ENCODE data around the gene OBP2A. TPM values are rescaled to one million over a fixed set of nuclear protein-coding genes. Genes with fewer than 3 reads are reported as not detected.

The OBP2A gene
- total RNA-seq, 1 experiment from 2014 or later = not detected

DNA sequence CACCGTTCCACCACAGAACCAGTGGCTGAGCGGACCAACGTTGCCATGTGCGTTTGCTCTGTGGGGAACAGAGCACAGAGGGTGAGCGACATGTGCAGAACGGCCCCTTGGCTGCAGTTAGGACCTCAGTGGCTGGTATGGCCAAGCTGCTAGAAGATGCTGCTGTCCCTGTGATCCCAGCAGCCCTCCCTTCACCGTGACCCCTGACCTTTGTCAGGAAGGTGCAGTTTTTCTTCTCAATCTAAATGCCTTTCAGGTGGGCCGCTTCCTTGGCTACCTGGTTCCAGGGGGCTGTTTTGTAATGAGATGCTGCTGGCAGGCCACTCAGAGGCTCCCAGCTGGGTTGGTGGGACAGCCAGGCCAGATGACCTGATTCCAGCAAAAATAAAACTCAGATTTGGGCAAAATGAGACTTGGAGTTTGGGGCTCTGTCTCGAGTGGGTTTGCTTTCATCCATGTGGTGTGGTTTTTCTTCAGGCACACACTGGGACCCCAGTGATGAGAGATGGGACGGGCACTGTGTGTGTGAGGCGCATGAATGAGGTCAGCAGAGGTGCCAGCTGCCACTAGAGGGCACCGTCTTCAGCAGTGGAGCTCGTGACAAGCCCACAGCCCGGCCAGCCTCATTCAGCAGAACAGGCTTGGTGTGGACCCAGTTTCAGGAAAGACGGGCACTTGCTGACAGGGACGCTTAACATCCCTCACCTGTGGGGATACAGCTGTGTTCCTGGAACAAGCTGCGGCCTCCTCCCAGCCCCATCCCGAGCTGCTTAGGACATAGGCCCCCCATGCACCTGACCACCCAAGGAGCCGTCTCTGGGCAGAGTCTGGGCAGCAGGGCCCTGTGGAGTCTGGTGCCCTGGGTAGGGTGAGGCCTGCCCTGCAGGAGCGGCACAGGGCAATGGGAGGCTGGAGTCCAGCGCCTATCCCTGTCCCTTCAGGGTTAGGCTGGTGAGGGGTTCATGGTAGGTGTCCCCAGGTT, 41.4 kb upstream of the OBP2A start:
- TF ChIP-seq, protein P1, sequence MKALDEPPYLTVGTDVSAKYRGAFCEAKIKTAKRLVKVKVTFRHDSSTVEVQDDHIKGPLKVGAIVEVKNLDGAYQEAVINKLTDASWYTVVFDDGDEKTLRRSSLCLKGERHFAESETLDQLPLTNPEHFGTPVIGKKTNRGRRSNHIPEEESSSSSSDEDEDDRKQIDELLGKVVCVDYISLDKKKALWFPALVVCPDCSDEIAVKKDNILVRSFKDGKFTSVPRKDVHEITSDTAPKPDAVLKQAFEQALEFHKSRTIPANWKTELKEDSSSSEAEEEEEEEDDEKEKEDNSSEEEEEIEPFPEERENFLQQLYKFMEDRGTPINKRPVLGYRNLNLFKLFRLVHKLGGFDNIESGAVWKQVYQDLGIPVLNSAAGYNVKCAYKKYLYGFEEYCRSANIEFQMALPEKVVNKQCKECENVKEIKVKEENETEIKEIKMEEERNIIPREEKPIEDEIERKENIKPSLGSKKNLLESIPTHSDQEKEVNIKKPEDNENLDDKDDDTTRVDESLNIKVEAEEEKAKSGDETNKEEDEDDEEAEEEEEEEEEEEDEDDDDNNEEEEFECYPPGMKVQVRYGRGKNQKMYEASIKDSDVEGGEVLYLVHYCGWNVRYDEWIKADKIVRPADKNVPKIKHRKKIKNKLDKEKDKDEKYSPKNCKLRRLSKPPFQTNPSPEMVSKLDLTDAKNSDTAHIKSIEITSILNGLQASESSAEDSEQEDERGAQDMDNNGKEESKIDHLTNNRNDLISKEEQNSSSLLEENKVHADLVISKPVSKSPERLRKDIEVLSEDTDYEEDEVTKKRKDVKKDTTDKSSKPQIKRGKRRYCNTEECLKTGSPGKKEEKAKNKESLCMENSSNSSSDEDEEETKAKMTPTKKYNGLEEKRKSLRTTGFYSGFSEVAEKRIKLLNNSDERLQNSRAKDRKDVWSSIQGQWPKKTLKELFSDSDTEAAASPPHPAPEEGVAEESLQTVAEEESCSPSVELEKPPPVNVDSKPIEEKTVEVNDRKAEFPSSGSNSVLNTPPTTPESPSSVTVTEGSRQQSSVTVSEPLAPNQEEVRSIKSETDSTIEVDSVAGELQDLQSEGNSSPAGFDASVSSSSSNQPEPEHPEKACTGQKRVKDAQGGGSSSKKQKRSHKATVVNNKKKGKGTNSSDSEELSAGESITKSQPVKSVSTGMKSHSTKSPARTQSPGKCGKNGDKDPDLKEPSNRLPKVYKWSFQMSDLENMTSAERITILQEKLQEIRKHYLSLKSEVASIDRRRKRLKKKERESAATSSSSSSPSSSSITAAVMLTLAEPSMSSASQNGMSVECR (CRISPR knock-in tag; IDR thresholded peaks at IDR 0.05; ENCODE audit: borderline replicate concordance) = 0 out of 2 replicates have a peak, but pooled peaks have one; percentile 39
- TF ChIP-seq JAZF1 (CRISPR knock-in tag; IDR thresholded peaks at IDR 0.05) = no peak
- TF ChIP-seq IRF2 (CRISPR knock-in tag; IDR thresholded peaks at IDR 0.05; ENCODE audit: borderline replicate concordance, low read depth) = no peak
- no peak for TF ChIP-seq TEAD1 (CRISPR knock-in tag; IDR thresholded peaks at IDR 0.05)
- no peak for TF ChIP-seq MYBL2 (CRISPR knock-in tag; IDR thresholded peaks at IDR 0.05)
- TF ChIP-seq NR3C1 (CRISPR knock-in tag; conservative IDR thresholded peaks at IDR 0.05; ENCODE audit: low read depth) = no peak
- TF ChIP-seq TP53 (CRISPR knock-in tag; IDR thresholded peaks at IDR 0.05) = no peak
- no peak for TF ChIP-seq TCF7 (CRISPR knock-in tag; IDR thresholded peaks at IDR 0.05; ENCODE audit: low read depth)
- 0 out of 2 replicates have a peak, but pooled peaks have one; percentile 58 for TF ChIP-seq ESRRA (CRISPR knock-in tag; IDR thresholded peaks at IDR 0.05; ENCODE audit: borderline replicate concordance)
- TF ChIP-seq, protein P2, sequence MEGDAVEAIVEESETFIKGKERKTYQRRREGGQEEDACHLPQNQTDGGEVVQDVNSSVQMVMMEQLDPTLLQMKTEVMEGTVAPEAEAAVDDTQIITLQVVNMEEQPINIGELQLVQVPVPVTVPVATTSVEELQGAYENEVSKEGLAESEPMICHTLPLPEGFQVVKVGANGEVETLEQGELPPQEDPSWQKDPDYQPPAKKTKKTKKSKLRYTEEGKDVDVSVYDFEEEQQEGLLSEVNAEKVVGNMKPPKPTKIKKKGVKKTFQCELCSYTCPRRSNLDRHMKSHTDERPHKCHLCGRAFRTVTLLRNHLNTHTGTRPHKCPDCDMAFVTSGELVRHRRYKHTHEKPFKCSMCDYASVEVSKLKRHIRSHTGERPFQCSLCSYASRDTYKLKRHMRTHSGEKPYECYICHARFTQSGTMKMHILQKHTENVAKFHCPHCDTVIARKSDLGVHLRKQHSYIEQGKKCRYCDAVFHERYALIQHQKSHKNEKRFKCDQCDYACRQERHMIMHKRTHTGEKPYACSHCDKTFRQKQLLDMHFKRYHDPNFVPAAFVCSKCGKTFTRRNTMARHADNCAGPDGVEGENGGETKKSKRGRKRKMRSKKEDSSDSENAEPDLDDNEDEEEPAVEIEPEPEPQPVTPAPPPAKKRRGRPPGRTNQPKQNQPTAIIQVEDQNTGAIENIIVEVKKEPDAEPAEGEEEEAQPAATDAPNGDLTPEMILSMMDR (IDR thresholded peaks at IDR 0.05) = peak; percentile 57
- TF ChIP-seq, protein P3, sequence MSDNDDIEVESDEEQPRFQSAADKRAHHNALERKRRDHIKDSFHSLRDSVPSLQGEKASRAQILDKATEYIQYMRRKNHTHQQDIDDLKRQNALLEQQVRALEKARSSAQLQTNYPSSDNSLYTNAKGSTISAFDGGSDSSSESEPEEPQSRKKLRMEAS (CRISPR knock-in tag; IDR thresholded peaks at IDR 0.05) = 0 out of 2 replicates have a peak, but pooled peaks have one; percentile 30
- POLR2A ChIA-PET = no interaction called here
- CTCF ChIA-PET = interaction anchor here (0.6 to 3.7 kb wide), 19 partner anchors 8 to 634 kb away, joined by 3 to 42 read pairs (median 5); no protein-coding TSS in a partner anchor
- peak overlapping the region; percentile 94 for H3K27ac Mint-ChIP-seq
- H3K27me3 Mint-ChIP-seq (ENCODE audit: low read depth) = no peaks in the 10 kb centered on the region
- ATAC-seq = peak; percentile 31
- DNase-seq (ENCODE audit: low spot score) = peak; percentile 70
- peaks cover 7% of the 10 kb centered on the region for H3K4me1 Mint-ChIP-seq
- H3K4me3 Mint-ChIP-seq = no peak overlapping the region
- H3K9me3 Mint-ChIP-seq = no peaks in the 10 kb centered on the region; the same call in 1 of the 2 replicates
- H3K36me3 Mint-ChIP-seq = peaks cover 21% of the 10 kb centered on the region

DNA sequence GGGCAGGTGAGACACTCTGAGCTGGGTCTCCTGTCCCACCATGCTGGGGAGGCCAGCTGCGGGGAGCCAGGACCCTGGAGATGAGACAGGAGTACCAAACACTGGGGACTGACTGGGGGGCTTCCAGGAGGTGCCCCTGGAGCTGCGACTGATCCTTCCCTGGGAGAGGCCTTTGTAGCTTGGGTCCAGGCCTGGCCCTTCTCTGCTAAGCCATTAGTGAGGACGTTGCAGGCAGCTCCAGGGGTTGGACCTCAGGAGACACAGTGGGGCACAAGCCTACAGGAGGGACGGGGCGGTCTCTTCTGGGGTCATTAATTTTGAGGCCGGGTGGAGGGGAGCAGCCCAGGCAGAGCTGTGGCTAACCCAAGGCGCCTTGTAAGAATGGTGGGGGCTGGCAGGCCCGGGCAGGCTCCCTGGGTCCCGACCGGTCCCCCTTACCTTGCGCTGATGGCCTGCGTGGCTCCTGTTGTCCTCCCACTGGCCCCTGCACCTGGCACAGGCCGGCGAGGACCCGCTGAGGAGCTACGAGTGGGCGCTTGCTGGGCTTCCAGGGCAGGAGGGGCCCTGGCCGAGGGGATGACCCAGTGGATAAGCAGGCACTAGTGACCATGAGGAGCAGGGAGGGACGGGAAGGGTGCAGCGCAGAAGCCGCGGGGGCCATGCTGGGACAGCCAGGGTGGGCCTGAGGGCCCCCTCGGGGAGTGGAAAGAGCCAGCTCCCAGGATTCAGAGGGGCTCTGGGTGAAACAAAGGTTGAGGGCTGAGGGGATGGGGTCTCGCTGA, 40.3 kb upstream of the OBP2A start:
- H3K4me3 Mint-ChIP-seq = no peak overlapping the region
- peaks cover 7% of the 10 kb centered on the region for H3K4me1 Mint-ChIP-seq
- no peaks in the 10 kb centered on the region; the same call in 1 of the 2 replicates for H3K9me3 Mint-ChIP-seq
- ATAC-seq (no peak), DNase-seq (ENCODE audit: low spot score) (no peak)
- POLR2A ChIA-PET = no interaction called here
- peaks cover 21% of the 10 kb centered on the region for H3K36me3 Mint-ChIP-seq
- no peaks in the 10 kb centered on the region for H3K27me3 Mint-ChIP-seq (ENCODE audit: low read depth)
- H3K27ac Mint-ChIP-seq = peak overlapping the region; percentile 94; the same call in 1 of the 2 replicates
- CTCF ChIA-PET = interaction anchor here (0.6 to 3.7 kb wide), 15 partner anchors 9 to 420 kb away, joined by 3 to 42 read pairs (median 3); no protein-coding TSS in a partner anchor
- TF ChIP-seq RORB (CRISPR knock-in tag; IDR thresholded peaks at IDR 0.05) (no peak), GABPB1 (CRISPR knock-in tag; IDR thresholded peaks at IDR 0.05) (no peak), TCF7 (CRISPR knock-in tag; IDR thresholded peaks at IDR 0.05; ENCODE audit: low read depth) (no peak), JUN (CRISPR knock-in tag; IDR thresholded peaks at IDR 0.05) (no peak), SP1 (CRISPR knock-in tag; conservative IDR thresholded peaks at IDR 0.05) (no peak), NR2C2 (CRISPR knock-in tag; IDR thresholded peaks at IDR 0.05) (no peak), GRHL2 (CRISPR knock-in tag; IDR thresholded peaks at IDR 0.05; ENCODE audit: insufficient replicate concordance, severe bottlenecking) (no peak), ZNF232 (CRISPR knock-in tag; IDR thresholded peaks at IDR 0.05) (no peak), ELF4 (CRISPR knock-in tag; IDR thresholded peaks at IDR 0.05; ENCODE audit: low read depth) (no peak), SMAD3 (CRISPR knock-in tag; IDR thresholded peaks at IDR 0.05; ENCODE audit: borderline replicate concordance) (no peak)
- TF ChIP-seq, protein P4, sequence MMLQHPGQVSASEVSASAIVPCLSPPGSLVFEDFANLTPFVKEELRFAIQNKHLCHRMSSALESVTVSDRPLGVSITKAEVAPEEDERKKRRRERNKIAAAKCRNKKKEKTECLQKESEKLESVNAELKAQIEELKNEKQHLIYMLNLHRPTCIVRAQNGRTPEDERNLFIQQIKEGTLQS (CRISPR knock-in tag; conservative IDR thresholded peaks at IDR 0.05) = no peak
- TF ChIP-seq, protein P5, sequence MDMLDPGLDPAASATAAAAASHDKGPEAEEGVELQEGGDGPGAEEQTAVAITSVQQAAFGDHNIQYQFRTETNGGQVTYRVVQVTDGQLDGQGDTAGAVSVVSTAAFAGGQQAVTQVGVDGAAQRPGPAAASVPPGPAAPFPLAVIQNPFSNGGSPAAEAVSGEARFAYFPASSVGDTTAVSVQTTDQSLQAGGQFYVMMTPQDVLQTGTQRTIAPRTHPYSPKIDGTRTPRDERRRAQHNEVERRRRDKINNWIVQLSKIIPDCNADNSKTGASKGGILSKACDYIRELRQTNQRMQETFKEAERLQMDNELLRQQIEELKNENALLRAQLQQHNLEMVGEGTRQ (CRISPR knock-in tag; IDR thresholded peaks at IDR 0.05) = no peak
- TF ChIP-seq, protein P6, sequence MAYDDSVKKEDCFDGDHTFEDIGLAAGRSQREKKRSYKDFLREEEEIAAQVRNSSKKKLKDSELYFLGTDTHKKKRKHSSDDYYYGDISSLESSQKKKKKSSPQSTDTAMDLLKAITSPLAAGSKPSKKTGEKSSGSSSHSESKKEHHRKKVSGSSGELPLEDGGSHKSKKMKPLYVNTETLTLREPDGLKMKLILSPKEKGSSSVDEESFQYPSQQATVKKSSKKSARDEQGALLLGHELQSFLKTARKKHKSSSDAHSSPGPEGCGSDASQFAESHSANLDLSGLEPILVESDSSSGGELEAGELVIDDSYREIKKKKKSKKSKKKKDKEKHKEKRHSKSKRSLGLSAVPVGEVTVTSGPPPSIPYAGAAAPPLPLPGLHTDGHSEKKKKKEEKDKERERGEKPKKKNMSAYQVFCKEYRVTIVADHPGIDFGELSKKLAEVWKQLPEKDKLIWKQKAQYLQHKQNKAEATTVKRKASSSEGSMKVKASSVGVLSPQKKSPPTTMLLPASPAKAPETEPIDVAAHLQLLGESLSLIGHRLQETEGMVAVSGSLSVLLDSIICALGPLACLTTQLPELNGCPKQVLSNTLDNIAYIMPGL (CRISPR knock-in tag; IDR thresholded peaks at IDR 0.05) = no peak

Data from WTC11 (cell line).